Thoracic aorta (tissue), 2 donors: ENCODE measurements around the gene ARHGAP6. TPM values are rescaled to one million over a fixed set of nuclear protein-coding genes. Genes with fewer than 3 reads are reported as not detected.

ENCODE experiments used
- ATAC-seq: fragments of 150-250 bp; one replicate; pipeline ENCODE4 v1.8.0; 2017; ENCODE audit warnings: low read depth; ENCODE audit not compliant: insufficient number of reproducible peaks, low FRiP score
- DNase-seq: peaks from one replicate; pipeline ENCODE4 v3.0.0-alpha.2; 2020; ENCODE audit warnings: low spot score
- H3K27ac ChIP-seq, 2 donors: fragments of 200-600 bp; sonication (generic); 1 replicate in 1 of 2; 2 replicates in 1 of 2; pipeline ENCODE4 v1.5.1; 2016; ENCODE audit warnings: mild to moderate bottlenecking in 2 of 2, moderate library complexity in 2 of 2
- H3K27me3 ChIP-seq: fragments of 200-600 bp; sonication (generic); replicated peaks from 2 replicates; pipeline ENCODE4 v1.6.0; 2016; ENCODE audit warnings: mild to moderate bottlenecking; ENCODE audit not compliant: insufficient read depth
- H3K36me3 ChIP-seq: fragments of 200-600 bp; sonication (generic); one replicate; pipeline ENCODE4 v1.5.1; 2016
- H3K4me1 ChIP-seq, 2 donors: fragments of 200-600 bp; sonication (generic); 1 replicate in 1 of 2; 2 replicates in 1 of 2; pipeline versions ENCODE4 v1.5.1 to v1.6.0; 2016; ENCODE audit warnings: low read depth in 2 of 2, mild to moderate bottlenecking in 1 of 2; ENCODE audit not compliant: control insufficient read depth in 1 of 2
- H3K4me3 ChIP-seq: fragments of 200-600 bp; sonication (generic); 2 replicates; pipeline ENCODE4 v1.5.1; 2016; ENCODE audit warnings: mild to moderate bottlenecking
- H3K9me3 ChIP-seq: fragments of 200-600 bp; sonication (generic); 2 replicates; pipeline ENCODE4 v1.5.1; 2016
- total RNA-seq, 2 donors: library from RNA; depleted of rRNA; stranded (reverse); fragments of >200 nt; gene quantifications; one replicate each; pipeline versions ENCODE4 v1.1.0 to v1.2.3, GENCODE V29; 2016
- TF ChIP-seq, protein P1 (sequence below): fragments of 200-600 bp; sonication (generic); IDR thresholded peaks from one replicate; pipeline ENCODE4 v1.5.1; 2019; ENCODE audit warnings: antibody characterized with exemption

ARHGAP6 gene
- total RNA-seq, 2 donors from 2014 or later = 14.6 to 22.3 TPM

DNA sequence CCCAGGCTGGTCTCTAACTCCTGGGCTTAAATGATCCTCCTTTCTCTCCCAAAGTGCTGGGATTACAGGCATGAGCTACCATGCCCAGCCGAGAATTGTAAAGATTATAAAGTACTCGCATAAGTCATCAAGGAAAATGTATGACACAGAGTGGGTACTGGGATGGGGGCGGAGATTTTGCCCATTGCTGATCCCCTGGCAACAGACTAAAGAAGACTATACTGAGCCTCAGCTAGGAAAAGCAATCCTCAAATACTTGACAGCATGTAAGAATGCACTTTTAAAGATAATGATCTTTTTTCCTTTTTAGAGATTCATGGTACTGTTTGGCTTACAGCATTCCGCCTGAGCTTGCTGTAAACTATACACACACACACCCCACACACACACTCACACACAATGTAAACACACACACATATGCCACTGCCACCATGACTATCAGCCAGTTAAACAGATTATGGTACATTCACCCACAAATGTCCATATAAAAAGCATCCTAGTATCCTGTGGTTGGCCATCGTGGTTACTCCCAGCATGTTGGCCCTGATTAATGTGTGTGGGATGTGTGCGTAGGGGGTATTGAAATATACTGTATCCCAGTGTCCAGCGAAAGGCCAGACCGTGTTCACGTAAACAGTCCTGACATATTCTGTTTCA is 259.5 kb downstream of the ARHGAP6 start:
- Histone ChIP-seq H3K27ac (no peak overlapping the region), H3K36me3 (no peaks in the 10 kb centered on the region), H3K4me1 (peaks cover 0 to 2% of the 10 kb centered on the region in 2 donors), H3K27me3 (no peaks in the 10 kb centered on the region), H3K4me3 (no peak overlapping the region), H3K9me3 (no peaks in the 10 kb centered on the region)
- ATAC-seq (no peak), DNase-seq (no peak)
- TF ChIP-seq, protein P1, sequence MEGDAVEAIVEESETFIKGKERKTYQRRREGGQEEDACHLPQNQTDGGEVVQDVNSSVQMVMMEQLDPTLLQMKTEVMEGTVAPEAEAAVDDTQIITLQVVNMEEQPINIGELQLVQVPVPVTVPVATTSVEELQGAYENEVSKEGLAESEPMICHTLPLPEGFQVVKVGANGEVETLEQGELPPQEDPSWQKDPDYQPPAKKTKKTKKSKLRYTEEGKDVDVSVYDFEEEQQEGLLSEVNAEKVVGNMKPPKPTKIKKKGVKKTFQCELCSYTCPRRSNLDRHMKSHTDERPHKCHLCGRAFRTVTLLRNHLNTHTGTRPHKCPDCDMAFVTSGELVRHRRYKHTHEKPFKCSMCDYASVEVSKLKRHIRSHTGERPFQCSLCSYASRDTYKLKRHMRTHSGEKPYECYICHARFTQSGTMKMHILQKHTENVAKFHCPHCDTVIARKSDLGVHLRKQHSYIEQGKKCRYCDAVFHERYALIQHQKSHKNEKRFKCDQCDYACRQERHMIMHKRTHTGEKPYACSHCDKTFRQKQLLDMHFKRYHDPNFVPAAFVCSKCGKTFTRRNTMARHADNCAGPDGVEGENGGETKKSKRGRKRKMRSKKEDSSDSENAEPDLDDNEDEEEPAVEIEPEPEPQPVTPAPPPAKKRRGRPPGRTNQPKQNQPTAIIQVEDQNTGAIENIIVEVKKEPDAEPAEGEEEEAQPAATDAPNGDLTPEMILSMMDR = no peak

DNA sequence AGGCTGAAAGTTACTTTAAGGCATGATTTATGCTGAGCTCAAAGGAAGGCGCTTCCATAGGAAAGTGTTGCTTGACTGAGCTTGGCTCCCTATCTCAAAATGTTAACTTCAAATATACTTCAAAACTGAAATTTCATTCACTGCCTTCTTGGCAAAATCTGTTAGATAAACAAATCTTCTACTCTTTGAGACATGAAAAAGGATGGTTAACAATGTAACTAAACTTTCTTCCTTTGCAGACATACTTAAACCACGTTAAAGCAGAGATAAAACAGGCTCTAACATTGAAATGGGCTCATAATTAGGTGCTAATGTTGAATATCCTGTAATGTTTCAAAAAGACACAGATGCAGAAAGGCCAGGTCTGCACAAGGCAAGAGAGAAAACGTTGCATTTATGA is 262.1 kb downstream of the ARHGAP6 start:
- H3K27ac ChIP-seq = no peak overlapping the region
- no peaks in the 10 kb centered on the region for H3K9me3 ChIP-seq
- TF ChIP-seq, protein P1 = no peak
- no peak for ATAC-seq
- no peaks in the 10 kb centered on the region for H3K36me3 ChIP-seq
- no peak for DNase-seq
- no peaks in the 10 kb centered on the region for H3K27me3 ChIP-seq
- no peak overlapping the region for H3K4me3 ChIP-seq
- H3K4me1 ChIP-seq = peaks cover 0 to 13% of the 10 kb centered on the region in 2 donors

DNA sequence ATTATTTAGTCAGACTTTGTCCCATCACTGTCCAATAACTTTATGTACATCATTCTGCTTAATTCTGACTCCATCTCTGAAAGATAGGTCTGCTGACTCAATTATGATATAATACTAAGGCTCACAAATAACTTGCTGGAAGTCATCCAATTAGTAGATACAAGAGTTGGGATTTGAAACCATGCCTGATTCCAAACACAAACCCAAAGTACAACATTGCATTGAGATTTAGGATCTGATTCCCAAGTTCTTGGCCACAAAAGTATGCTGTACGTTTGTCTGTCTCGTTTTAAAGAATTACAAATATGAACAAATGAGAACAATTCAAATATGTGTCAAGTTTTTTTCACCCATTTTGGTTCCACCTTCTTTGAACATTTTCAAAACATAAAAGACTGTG is 263.8 kb downstream of the ARHGAP6 start:
- Histone ChIP-seq H3K4me3 (no peak overlapping the region), H3K9me3 (no peaks in the 10 kb centered on the region), H3K27ac (no peak overlapping the region), H3K27me3 (no peaks in the 10 kb centered on the region), H3K4me1 (peaks cover 0 to 14% of the 10 kb centered on the region in 2 donors), H3K36me3 (no peaks in the 10 kb centered on the region)
- ATAC-seq = no peak
- DNase-seq = no peak
- TF ChIP-seq, protein P1 = no peak

DNA sequence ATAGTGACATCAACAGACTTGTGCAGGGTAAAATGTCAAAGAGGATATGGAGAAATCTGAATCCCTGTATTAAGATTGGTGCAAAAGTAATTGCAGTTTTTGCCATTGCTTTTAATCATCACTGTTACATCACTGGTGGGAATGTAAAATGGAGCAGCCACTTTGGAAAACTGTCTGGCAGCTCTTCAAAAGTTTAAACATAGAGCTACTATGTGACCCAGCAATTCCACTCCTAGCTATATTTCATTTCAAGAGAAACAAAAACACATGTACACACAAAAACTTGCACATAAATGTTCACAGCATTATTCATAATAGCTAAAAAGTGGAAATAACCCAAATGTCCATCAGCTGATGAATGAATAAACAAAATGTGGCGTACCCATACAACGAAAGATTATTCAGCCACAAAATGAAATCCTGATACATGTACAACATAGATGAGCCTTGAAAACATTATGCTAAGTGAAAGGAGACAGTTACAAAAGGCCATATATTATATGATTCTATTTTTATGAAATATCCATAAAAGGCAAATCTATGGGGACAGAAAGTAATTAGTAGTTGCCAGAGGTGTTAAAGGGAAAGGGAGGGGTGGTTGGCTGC is 266.1 kb downstream of the ARHGAP6 start:
- no peak overlapping the region for H3K27ac ChIP-seq
- peaks cover 3 to 34% of the 10 kb centered on the region in 2 donors for H3K4me1 ChIP-seq
- TF ChIP-seq, protein P1 = no peak
- ATAC-seq (no peak), DNase-seq (no peak)
- H3K4me3 ChIP-seq = no peak overlapping the region
- H3K9me3 ChIP-seq = no peaks in the 10 kb centered on the region
- no peaks in the 10 kb centered on the region for H3K27me3 ChIP-seq
- no peaks in the 10 kb centered on the region for H3K36me3 ChIP-seq

DNA sequence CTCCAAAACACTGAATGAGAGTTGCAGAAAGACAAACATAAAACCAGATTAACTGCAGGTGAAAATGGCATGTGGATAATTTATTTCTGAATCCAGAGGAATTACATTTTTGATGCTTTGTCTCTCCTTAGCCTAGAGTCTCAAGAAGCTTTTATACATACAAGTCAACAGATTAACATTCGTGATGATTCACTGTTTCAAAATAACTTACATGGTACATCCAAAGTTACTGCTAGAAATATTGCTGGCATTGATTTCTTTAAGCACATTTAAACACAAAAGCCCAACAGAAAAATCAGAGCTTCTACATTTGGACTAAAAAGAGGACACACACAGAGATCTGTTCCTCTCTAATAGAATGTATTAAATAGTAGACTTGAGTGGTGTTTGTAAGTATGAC is 266.9 kb downstream of the ARHGAP6 start:
- no peaks in the 10 kb centered on the region for H3K27me3 ChIP-seq
- no peak overlapping the region for H3K4me3 ChIP-seq
- no peak for DNase-seq
- TF ChIP-seq, protein P1 = no peak
- H3K4me1 ChIP-seq = peaks cover 3 to 35% of the 10 kb centered on the region in 2 donors
- H3K36me3 ChIP-seq = no peaks in the 10 kb centered on the region
- H3K27ac ChIP-seq = no peak overlapping the region
- no peak for ATAC-seq
- no peaks in the 10 kb centered on the region for H3K9me3 ChIP-seq
